ENCODE results near the gene HAND1.

Gene HAND1

DNA sequence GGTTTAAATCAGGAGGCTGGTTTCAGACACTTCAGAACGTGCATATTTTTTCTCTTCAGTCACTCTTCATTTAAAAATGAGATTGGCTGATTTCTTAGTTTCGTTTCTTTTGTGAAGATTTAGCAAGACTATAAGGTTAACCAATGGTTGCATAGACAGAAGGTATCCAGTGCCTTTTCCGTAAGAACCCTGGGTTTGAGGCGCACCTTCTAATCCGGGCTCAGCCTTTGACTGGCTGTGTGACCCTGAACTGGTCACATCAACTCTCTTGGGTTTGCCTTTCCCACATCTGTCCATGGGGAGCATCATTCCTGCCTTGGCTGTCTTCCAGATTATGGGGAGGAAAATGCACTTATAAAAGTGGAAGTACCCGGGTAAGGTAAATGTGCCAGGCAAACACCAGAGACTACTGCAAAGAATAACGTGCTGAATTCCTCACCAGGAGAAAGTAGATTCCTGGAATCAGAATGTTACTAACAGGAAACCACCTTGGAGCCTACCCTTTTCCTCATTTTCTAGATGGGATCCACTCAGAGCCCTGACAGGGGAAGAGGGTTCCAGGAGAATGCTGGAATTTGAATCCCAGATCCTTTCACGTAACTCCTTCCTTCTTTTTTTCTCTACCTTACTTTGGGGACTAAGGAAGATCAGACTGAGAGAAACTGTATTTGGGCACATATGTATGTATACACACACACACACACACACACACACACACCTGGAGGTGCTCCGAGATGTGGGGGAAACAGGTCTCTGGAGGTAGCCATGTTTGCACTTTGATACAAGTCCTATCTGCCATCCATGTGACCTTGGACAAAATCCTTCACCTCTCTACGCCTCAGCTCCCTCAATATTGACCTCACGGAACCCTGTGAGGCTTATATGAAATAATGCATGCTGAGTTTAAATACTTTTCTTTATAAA lies 6.8 kb downstream of the HAND1 start:
- Histone ChIP-seq H3K23ac (ENCODE audit: low read length in 2 of 2) (no peak overlapping the region), H3K14ac (ENCODE audit: low read length in 2 of 2) (no peak overlapping the region), H3K4me2 (ENCODE audit: low read length, poor library complexity, severe bottlenecking) (no peak overlapping the region), H2BK120ac (ENCODE audit: low read depth, low read length) (no peak overlapping the region), H2BK12ac (ENCODE audit: low read length in 2 of 2) (no peak overlapping the region), H3K9ac (ENCODE audit: low read length) (no peak overlapping the region), H3K18ac (ENCODE audit: low read depth in 1 of 2, low read length in 2 of 2) (no peak overlapping the region), H3K4ac (ENCODE audit: low read depth in 1 of 2, low read length in 2 of 2) (no peak overlapping the region), H3K4me1 (ENCODE audit: control insufficient read depth, insufficient read depth, low read depth, low read length) (peaks cover 20% of the 10 kb centered on the region), H4K91ac (ENCODE audit: low read length) (no peak overlapping the region), H3K9me3 (ENCODE audit: control insufficient read depth, low read length) (no peaks in the 10 kb centered on the region), H4K8ac (ENCODE audit: low read length) (no peak overlapping the region), H2BK15ac (ENCODE audit: low read depth, poor library complexity, severe bottlenecking) (no peak overlapping the region), H2AFZ (ENCODE audit: low read depth, low read length) (no peak overlapping the region), H3K4me3 (ENCODE audit: insufficient read depth in 1 of 2, low read depth in 1 of 2, low read length in 2 of 2) (no peak overlapping the region), H3K27me3 (ENCODE audit: control insufficient read depth in 1 of 2, insufficient read depth in 1 of 2, low read length in 2 of 2) (peaks cover 77 to 81% of the 10 kb centered on the region in 2 experiments), H3K36me3 (ENCODE audit: control insufficient read depth in 1 of 2, insufficient read depth in 2 of 2, low read depth in 1 of 2, low read length in 2 of 2) (no peaks in the 10 kb centered on the region), H3K79me1 (replicated peaks; ENCODE audit: low read length, poor library complexity, severe bottlenecking) (no peaks in the 10 kb centered on the region), H2AK5ac (ENCODE audit: low read length, severe bottlenecking) (no peak overlapping the region), H3K27ac (ENCODE audit: low read length, poor library complexity, severe bottlenecking) (no peak overlapping the region), H2BK5ac (ENCODE audit: low read depth, low read length, poor library complexity, severe bottlenecking) (no peak overlapping the region)
- 31% methylated on average over 6 of the region's 11 CpGs for WGBS
- no peak for DNase-seq

DNA sequence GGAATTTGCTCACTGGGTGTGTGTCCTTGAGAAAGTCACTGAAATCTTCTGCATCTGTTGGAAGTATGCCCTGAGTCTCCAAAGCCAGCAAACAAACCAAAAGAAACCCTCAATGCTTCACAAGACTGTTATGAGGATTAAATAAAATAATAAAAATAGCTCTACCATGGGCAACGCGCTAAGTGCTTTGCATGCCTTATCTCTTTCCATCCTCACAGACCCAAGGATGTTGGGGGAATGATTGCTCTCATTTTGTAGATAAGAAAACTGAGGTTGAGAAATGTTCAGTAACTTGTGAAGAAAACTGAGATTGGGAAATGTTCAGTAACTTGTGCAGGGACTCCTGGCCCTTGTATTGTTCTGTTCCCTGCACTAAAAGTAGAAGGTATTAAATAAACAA lies 7.9 kb downstream of the HAND1 start:
- no peak overlapping the region for H2AFZ ChIP-seq (ENCODE audit: low read depth, low read length)
- H3K27ac ChIP-seq (ENCODE audit: low read length, poor library complexity, severe bottlenecking) = no peak overlapping the region
- H3K18ac ChIP-seq (ENCODE audit: low read depth in 1 of 2, low read length in 2 of 2) = no peak overlapping the region
- no peak overlapping the region for H3K14ac ChIP-seq (ENCODE audit: low read length in 2 of 2)
- WGBS = no CpG with 5 or more reads among the region's 2 CpGs
- peaks cover 14% of the 10 kb centered on the region for H3K4me1 ChIP-seq (ENCODE audit: control insufficient read depth, insufficient read depth, low read depth, low read length)
- H3K4me3 ChIP-seq (ENCODE audit: insufficient read depth in 1 of 2, low read depth in 1 of 2, low read length in 2 of 2) = no peak overlapping the region
- H2AK5ac ChIP-seq (ENCODE audit: low read length, severe bottlenecking) = no peak overlapping the region
- H4K8ac ChIP-seq (ENCODE audit: low read length) = no peak overlapping the region
- no peak overlapping the region for H2BK12ac ChIP-seq (ENCODE audit: low read length in 2 of 2)
- H3K4me2 ChIP-seq (ENCODE audit: low read length, poor library complexity, severe bottlenecking) = no peak overlapping the region
- DNase-seq = no peak
- no peaks in the 10 kb centered on the region for H3K79me1 ChIP-seq (replicated peaks; ENCODE audit: low read length, poor library complexity, severe bottlenecking)
- no peak overlapping the region for H3K23ac ChIP-seq (ENCODE audit: low read length in 2 of 2)
- H2BK120ac ChIP-seq (ENCODE audit: low read depth, low read length) = no peak overlapping the region
- no peak overlapping the region for H3K4ac ChIP-seq (ENCODE audit: low read depth in 1 of 2, low read length in 2 of 2)
- no peak overlapping the region for H2BK5ac ChIP-seq (ENCODE audit: low read depth, low read length, poor library complexity, severe bottlenecking)
- peaks cover 70 to 73% of the 10 kb centered on the region in 2 experiments for H3K27me3 ChIP-seq (ENCODE audit: control insufficient read depth in 1 of 2, insufficient read depth in 1 of 2, low read length in 2 of 2)
- no peak overlapping the region for H2BK15ac ChIP-seq (ENCODE audit: low read depth, poor library complexity, severe bottlenecking)
- no peaks in the 10 kb centered on the region for H3K9me3 ChIP-seq (ENCODE audit: control insufficient read depth, low read length)
- no peak overlapping the region for H4K91ac ChIP-seq (ENCODE audit: low read length)
- H3K9ac ChIP-seq (ENCODE audit: low read length) = no peak overlapping the region
- no peaks in the 10 kb centered on the region for H3K36me3 ChIP-seq (ENCODE audit: control insufficient read depth in 1 of 2, insufficient read depth in 2 of 2, low read depth in 1 of 2, low read length in 2 of 2)

DNA sequence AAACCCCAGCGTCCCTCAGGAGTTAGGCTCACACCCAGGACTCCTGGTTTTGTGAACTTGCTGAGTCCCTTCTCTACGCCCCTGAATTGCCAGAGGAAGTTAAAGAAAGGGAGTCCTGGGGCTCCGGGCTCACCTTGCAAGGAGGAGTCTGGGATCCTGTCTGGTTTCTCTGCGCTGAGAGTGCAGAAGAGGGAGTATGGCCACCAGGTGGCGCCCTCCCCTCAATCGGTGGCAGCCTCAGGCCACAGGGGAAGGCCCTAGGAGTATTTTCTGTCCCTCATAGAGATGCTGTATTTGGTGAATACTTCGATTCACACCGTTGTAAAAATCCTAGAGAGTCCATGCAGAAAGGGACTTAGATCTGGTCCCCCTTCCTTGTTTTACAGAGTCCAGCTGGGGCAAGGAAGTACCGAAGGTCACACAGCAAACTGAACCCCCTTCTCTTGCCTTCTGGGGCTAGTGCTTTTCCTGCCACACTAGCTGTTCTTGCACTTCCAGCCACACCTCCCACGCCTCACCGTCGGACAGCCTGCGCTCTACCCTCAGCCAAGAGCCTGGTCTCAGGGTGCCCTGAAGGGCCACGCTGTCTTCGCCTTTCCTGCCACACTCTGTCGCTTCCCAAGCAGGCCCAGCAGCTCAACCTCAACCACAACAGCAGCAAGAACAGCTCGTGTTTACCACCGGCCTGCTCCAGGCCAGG lies 10.2 kb downstream of the HAND1 start:
- 38% methylated on average over 18 of the region's 18 CpGs for WGBS
- no peak overlapping the region for H3K4me3 ChIP-seq (ENCODE audit: insufficient read depth in 1 of 2, low read depth in 1 of 2, low read length in 2 of 2)
- no peak overlapping the region for H2BK120ac ChIP-seq (ENCODE audit: low read depth, low read length)
- no peak overlapping the region for H2AFZ ChIP-seq (ENCODE audit: low read depth, low read length)
- H2BK15ac ChIP-seq (ENCODE audit: low read depth, poor library complexity, severe bottlenecking) = no peak overlapping the region
- no peaks in the 10 kb centered on the region for H3K79me1 ChIP-seq (replicated peaks; ENCODE audit: low read length, poor library complexity, severe bottlenecking)
- H3K27ac ChIP-seq (ENCODE audit: low read length, poor library complexity, severe bottlenecking) = no peak overlapping the region
- H3K9ac ChIP-seq (ENCODE audit: low read length) = no peak overlapping the region
- H3K27me3 ChIP-seq (ENCODE audit: control insufficient read depth in 1 of 2, insufficient read depth in 1 of 2, low read length in 2 of 2) = peaks cover 46 to 49% of the 10 kb centered on the region in 2 experiments
- H3K4me2 ChIP-seq (ENCODE audit: low read length, poor library complexity, severe bottlenecking) = no peak overlapping the region
- no peaks in the 10 kb centered on the region for H3K9me3 ChIP-seq (ENCODE audit: control insufficient read depth, low read length)
- no peak overlapping the region for H4K91ac ChIP-seq (ENCODE audit: low read length)
- H2AK5ac ChIP-seq (ENCODE audit: low read length, severe bottlenecking) = no peak overlapping the region
- H3K14ac ChIP-seq (ENCODE audit: low read length in 2 of 2) = no peak overlapping the region
- H3K36me3 ChIP-seq (ENCODE audit: control insufficient read depth in 1 of 2, insufficient read depth in 2 of 2, low read depth in 1 of 2, low read length in 2 of 2) = no peaks in the 10 kb centered on the region
- no peak overlapping the region for H3K18ac ChIP-seq (ENCODE audit: low read depth in 1 of 2, low read length in 2 of 2)
- H2BK12ac ChIP-seq (ENCODE audit: low read length in 2 of 2) = no peak overlapping the region
- H3K23ac ChIP-seq (ENCODE audit: low read length in 2 of 2) = no peak overlapping the region
- H3K4ac ChIP-seq (ENCODE audit: low read depth in 1 of 2, low read length in 2 of 2) = no peak overlapping the region
- H2BK5ac ChIP-seq (ENCODE audit: low read depth, low read length, poor library complexity, severe bottlenecking) = no peak overlapping the region
- H4K8ac ChIP-seq (ENCODE audit: low read length) = no peak overlapping the region
- peak; percentile 66 for DNase-seq
- peaks cover 3% of the 10 kb centered on the region for H3K4me1 ChIP-seq (ENCODE audit: control insufficient read depth, insufficient read depth, low read depth, low read length)

DNA sequence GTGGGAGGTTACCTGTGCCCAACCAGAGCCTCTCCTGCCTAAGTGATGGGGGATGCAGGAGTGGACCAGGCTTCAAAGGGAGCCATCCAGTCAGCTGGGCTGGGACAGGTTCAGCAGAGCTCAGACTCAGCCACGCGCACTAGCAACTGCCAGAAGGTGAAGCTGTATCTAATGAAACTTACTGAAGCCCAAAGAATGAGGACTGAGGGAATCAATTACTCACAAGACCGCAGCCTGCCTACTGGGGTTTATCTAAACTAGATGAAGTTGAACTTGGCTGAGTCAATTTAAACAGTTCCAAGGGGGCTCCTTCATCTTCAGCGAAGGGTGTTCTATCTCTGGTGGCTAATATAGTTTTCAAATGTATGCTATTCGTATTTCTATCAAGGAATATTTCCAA lies 11.4 kb downstream of the HAND1 start:
- H2AFZ ChIP-seq (ENCODE audit: low read depth, low read length) = no peak overlapping the region
- WGBS = 91% methylated on average over 5 of the region's 5 CpGs
- H3K4me2 ChIP-seq (ENCODE audit: low read length, poor library complexity, severe bottlenecking) = no peak overlapping the region
- no peak overlapping the region for H3K4me3 ChIP-seq (ENCODE audit: insufficient read depth in 1 of 2, low read depth in 1 of 2, low read length in 2 of 2)
- H2BK12ac ChIP-seq (ENCODE audit: low read length in 2 of 2) = no peak overlapping the region
- H3K9ac ChIP-seq (ENCODE audit: low read length) = no peak overlapping the region
- no peak overlapping the region for H3K27ac ChIP-seq (ENCODE audit: low read length, poor library complexity, severe bottlenecking)
- no peaks in the 10 kb centered on the region for H3K36me3 ChIP-seq (ENCODE audit: control insufficient read depth in 1 of 2, insufficient read depth in 2 of 2, low read depth in 1 of 2, low read length in 2 of 2)
- H3K79me1 ChIP-seq (replicated peaks; ENCODE audit: low read length, poor library complexity, severe bottlenecking) = no peaks in the 10 kb centered on the region
- H3K18ac ChIP-seq (ENCODE audit: low read depth in 1 of 2, low read length in 2 of 2) = no peak overlapping the region
- no peak overlapping the region for H4K91ac ChIP-seq (ENCODE audit: low read length)
- no peak overlapping the region for H2BK120ac ChIP-seq (ENCODE audit: low read depth, low read length)
- H4K8ac ChIP-seq (ENCODE audit: low read length) = no peak overlapping the region
- no peak overlapping the region for H2AK5ac ChIP-seq (ENCODE audit: low read length, severe bottlenecking)
- H3K4me1 ChIP-seq (ENCODE audit: control insufficient read depth, insufficient read depth, low read depth, low read length) = no peaks in the 10 kb centered on the region
- no peak overlapping the region for H2BK15ac ChIP-seq (ENCODE audit: low read depth, poor library complexity, severe bottlenecking)
- no peak for DNase-seq
- H3K14ac ChIP-seq (ENCODE audit: low read length in 2 of 2) = no peak overlapping the region
- no peaks in the 10 kb centered on the region for H3K9me3 ChIP-seq (ENCODE audit: control insufficient read depth, low read length)
- no peak overlapping the region for H2BK5ac ChIP-seq (ENCODE audit: low read depth, low read length, poor library complexity, severe bottlenecking)
- no peak overlapping the region for H3K4ac ChIP-seq (ENCODE audit: low read depth in 1 of 2, low read length in 2 of 2)
- H3K23ac ChIP-seq (ENCODE audit: low read length in 2 of 2) = no peak overlapping the region
- peaks cover 35 to 44% of the 10 kb centered on the region in 2 experiments for H3K27me3 ChIP-seq (ENCODE audit: control insufficient read depth in 1 of 2, insufficient read depth in 1 of 2, low read length in 2 of 2)

Measured in mesenchymal stem cell (in vitro differentiated cells and primary cell).